ENCODE data around the gene ARL8B. TPM values are rescaled to one million over a fixed set of nuclear protein-coding genes. Genes with fewer than 3 reads are reported as not detected.

ARL8B gene
- total and polyA plus RNA-seq, 2 of the 8 experiments (the other 6 are each of a cell fraction or from before 2014, with no cell fraction given): 14.5 to 27.8 TPM

DNA sequence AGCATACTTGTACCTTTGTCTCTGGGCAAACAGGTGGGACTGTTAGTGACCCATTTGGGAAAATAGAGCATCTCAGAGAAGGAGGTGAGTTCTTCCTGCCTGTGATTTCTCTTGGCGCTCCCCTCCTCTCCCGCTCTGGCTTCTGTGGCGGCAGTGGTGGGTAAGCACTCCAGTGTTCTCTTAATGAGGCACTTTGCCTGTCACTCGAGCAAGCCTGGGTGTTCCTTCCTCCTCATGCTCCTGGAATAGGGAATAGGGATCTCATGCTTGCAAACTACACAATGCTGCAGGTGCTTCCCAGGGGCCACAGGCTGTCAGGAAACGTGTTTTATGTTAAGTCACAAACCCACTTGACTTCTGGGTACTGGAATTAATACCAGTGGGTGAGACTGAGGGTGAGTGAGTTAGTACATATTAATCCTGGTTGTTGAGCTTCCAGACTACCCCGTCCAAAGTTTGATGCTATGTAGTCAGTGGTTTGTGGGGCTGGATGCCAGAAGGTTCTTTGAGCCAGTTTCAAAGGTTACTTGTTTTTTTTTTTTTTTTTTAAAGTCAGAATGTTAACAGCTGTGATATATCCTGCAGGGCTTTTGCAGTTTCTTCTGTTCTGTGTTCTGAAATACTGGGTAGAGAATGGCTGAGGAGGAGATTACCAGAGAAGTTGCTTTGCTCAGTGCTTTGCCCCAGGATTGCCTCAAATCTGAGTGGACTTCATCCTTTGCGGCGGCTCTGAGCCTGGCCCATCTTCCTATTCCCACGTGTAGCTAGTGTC lies 95.9 kb downstream of the ARL8B start:
- Histone ChIP-seq H3K4me1 (replicated peaks in 1 of 4; ENCODE audit: control insufficient read depth in 3 of 4, insufficient read depth in 4 of 4, low read length in 3 of 4) (peaks cover 9 to 33% (median 23%) of the 10 kb centered on the region in 4 experiments; a peak in 5 of 7 replicates), H3K18ac (ENCODE audit: extremely low read depth, low read length) (no peak overlapping the region), H2BK120ac (replicated peaks; ENCODE audit: low read depth, low read length) (no peak overlapping the region), H3K23me2 (ENCODE audit: low read depth, low read length) (no peaks in the 10 kb centered on the region), H4K8ac (ENCODE audit: extremely low read depth, insufficient read depth, low read length) (no peak overlapping the region), H2BK5ac (ENCODE audit: low read depth, low read length) (no peak overlapping the region; the same call in 1 of the 2 replicates), H3K9me3 (ENCODE audit: insufficient read depth in 2 of 2, low read depth in 1 of 2, low read length in 1 of 2) (no peaks in the 10 kb centered on the region), H3K4me3 (ENCODE audit: extremely low read depth in 1 of 4, insufficient read depth in 2 of 4, low read depth in 3 of 4, low read length in 4 of 4) (no peak overlapping the region), H4K91ac (replicated peaks; ENCODE audit: insufficient read length, low read length) (no peak overlapping the region), H2BK20ac (ENCODE audit: low read length) (no peak overlapping the region), H3K23ac (ENCODE audit: insufficient read length) (no peak overlapping the region), H3K4ac (replicated peaks; ENCODE audit: insufficient read length, low read depth, low read length) (no peak overlapping the region), H2BK15ac (ENCODE audit: low read length) (no peak overlapping the region), H3K79me1 (ENCODE audit: low read depth, low read length) (no peaks in the 10 kb centered on the region; the same call in 1 of the 2 replicates), H3K36me3 (ENCODE audit: control insufficient read depth in 2 of 4, insufficient read depth in 4 of 4, low read length in 3 of 4) (peaks cover 5 to 26% (median 9%) of the 10 kb centered on the region in 4 experiments; a peak in 6 of 8 replicates), H3K9ac (replicated peaks in 1 of 4; ENCODE audit: extremely low read depth in 1 of 4, low read depth in 3 of 4, low read length in 3 of 4) (no peak overlapping the region), H2AK5ac (ENCODE audit: low read depth, low read length) (no peak overlapping the region), H3K27ac (ENCODE audit: low read depth, low read length) (no peak overlapping the region; the same call in 1 of the 2 replicates), H3K79me2 (ENCODE audit: control insufficient read depth in 1 of 2, insufficient read depth in 2 of 2, low read length in 2 of 2) (no peaks in the 10 kb centered on the region), H3K14ac (ENCODE audit: insufficient read length) (no peak overlapping the region), H3K27me3 (replicated peaks in 1 of 4; ENCODE audit: control insufficient read depth in 3 of 4, extremely low read depth in 1 of 4, insufficient read depth in 3 of 4, low read length in 3 of 4) (no peaks in the 10 kb centered on the region), H4K5ac (ENCODE audit: insufficient read length, low read depth, low read length) (no peak overlapping the region), H3K56ac (replicated peaks; ENCODE audit: insufficient read length, low read depth, low read length) (no peak overlapping the region), H2AFZ (ENCODE audit: low read length) (no peak overlapping the region), H3K4me2 (ENCODE audit: insufficient read depth in 1 of 2, low read depth in 2 of 2, low read length in 2 of 2) (no peak overlapping the region; a peak in 1 of 4 replicates), H4K20me1 (replicated peaks in 1 of 2; ENCODE audit: control insufficient read depth in 1 of 2, insufficient read depth in 2 of 2, low read length in 2 of 2) (no peaks in the 10 kb centered on the region), H2BK12ac (ENCODE audit: low read depth, low read length) (no peak overlapping the region)
- no peak for TF ChIP-seq TAF7 (optimal IDR thresholded peaks at IDR 0.05; ENCODE audit: borderline replicate concordance, low read depth, low read length)
- POLR2A ChIA-PET (ENCODE audit: partially characterized antibody): interaction anchor here (0.6 kb wide), 1 partner anchor 140 kb away, joined by 3 read pairs; no protein-coding TSS in a partner anchor
- CTCF ChIA-PET (ENCODE audit: partially characterized antibody): interaction anchor here (1.1 kb wide), 1 partner anchor 9 kb away, joined by 5 read pairs; no protein-coding TSS in a partner anchor
- WGBS, 2 experiments (ENCODE audit: extremely low coverage in 1 of 2, insufficient coverage in 1 of 2, insufficient read length in 1 of 2, insufficient replicate concordance in 2 of 2, low coverage in 1 of 2, low lambda C conversion rate in 2 of 2, missing lambda C conversion rate in 1 of 2): 80% methylated on average over 9 of the region's 9 CpGs; no CpG with 5 or more reads in 1 of the 2 experiments
- FAIRE-seq (no peak), DNase-seq (ENCODE audit: low read depth in 1 of 2, low spot score in 2 of 2) (no peak)

All from H1 (cell line).